Suprapubic skin (tissue), 4 donors: Measurements from ENCODE around the gene VRTN. TPM values are rescaled to one million over a fixed set of nuclear protein-coding genes. Genes with fewer than 3 reads are reported as not detected.

ENCODE experiments used
- DNase-seq, 2 donors: peaks; one replicate each; pipeline ENCODE4 v3.0.0-alpha.2; 2019; ENCODE audit warnings: low spot score in 2 of 2
- H3K27ac ChIP-seq: fragments of 200-600 bp; sonication (generic); one replicate; pipeline ENCODE4 v1.5.1; 2019
- H3K27me3 ChIP-seq: fragments of 200-600 bp; sonication (generic); one replicate; pipeline ENCODE4 v1.5.1; 2019
- H3K36me3 ChIP-seq: fragments of 200-600 bp; sonication (generic); one replicate; pipeline ENCODE4 v1.5.1; 2019
- H3K4me1 ChIP-seq: fragments of 200-600 bp; sonication (generic); one replicate; pipeline ENCODE4 v1.5.1; 2019
- H3K4me3 ChIP-seq: fragments of 200-600 bp; sonication (generic); one replicate; pipeline ENCODE4 v1.5.1; 2019; ENCODE audit warnings: mild to moderate bottlenecking
- H3K9me3 ChIP-seq: fragments of 200-600 bp; sonication (generic); one replicate; pipeline ENCODE4 v1.5.1; 2019
- EP300 ChIP-seq: sonication (generic); formaldehyde crosslinking; IDR thresholded peaks from one replicate; pipeline ENCODE4 v1.6.1; 2017; ENCODE audit warnings: antibody characterized with exemption
- POLR2A ChIP-seq, 2 donors: fragments of 450-650 bp; IDR thresholded peaks; one replicate each; pipeline ENCODE4 v1.6.1; 2017; ENCODE audit warnings: antibody characterized with exemption in 2 of 2, mild to moderate bottlenecking in 2 of 2, moderate library complexity in 2 of 2
- POLR2AphosphoS5 ChIP-seq, 3 donors: sonication (generic); formaldehyde crosslinking; IDR thresholded peaks; one replicate each; pipeline ENCODE4 v1.6.1; 2017; ENCODE audit warnings: antibody characterized with exemption in 3 of 3
- WGBS: methylation state at CpG from one replicate; pipeline ENCODE4 v1.1.5; 2018; 5-methylcytosine and 5-hydroxymethylcytosine counted together
- total RNA-seq, 4 donors: library from RNA; depleted of rRNA; stranded (reverse); fragments of >200 nt; gene quantifications; one replicate each; pipeline ENCODE4 v1.1.0, GENCODE V29; 2016
- TF ChIP-seq, protein P1 (sequence below), 2 donors: fragments of 200-600 bp in 1 of 2; fragments of 450-650 bp in 1 of 2; sonication (generic) in 1 of 2; IDR thresholded peaks; one replicate each; pipeline ENCODE4 v1.5.1; 2016 to 2019; ENCODE audit warnings: antibody characterized with exemption in 2 of 2, mild to moderate bottlenecking in 1 of 2, moderate library complexity in 1 of 2

Gene VRTN
- total RNA-seq, 4 donors from 2014 or later: 0.17 to 0.21 TPM; not detected in 2

DNA sequence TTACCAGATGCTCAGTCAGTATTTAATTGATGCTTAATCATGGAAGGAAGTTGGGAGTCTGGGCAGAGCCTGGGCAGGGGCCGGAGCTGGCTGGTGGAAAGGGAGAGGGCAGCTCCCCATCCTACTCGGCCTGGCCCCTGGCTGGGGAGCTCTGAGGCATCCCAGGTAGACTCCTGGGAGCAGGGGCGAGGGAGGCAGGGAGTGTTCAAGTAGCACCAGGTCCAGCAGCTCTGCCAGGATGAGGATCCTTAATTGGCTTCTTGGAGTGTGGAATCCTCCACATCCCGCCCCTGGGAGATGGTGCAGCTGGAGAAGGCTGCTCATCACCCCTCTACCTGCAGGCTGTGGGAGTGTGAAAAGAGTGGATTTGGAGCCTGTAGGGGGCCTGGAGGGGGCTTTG lies 46.8 kb downstream of the VRTN start:
- H3K27ac ChIP-seq: no peak overlapping the region
- peaks cover 11% of the 10 kb centered on the region for H3K27me3 ChIP-seq
- DNase-seq: peak in 1 of 2 donors; percentile 55
- H3K4me1 ChIP-seq: no peaks in the 10 kb centered on the region
- no peak overlapping the region for H3K4me3 ChIP-seq
- H3K9me3 ChIP-seq: no peaks in the 10 kb centered on the region
- WGBS: 29% methylated on average over 3 of the region's 4 CpGs
- TF ChIP-seq EP300: no peak
- TF ChIP-seq POLR2AphosphoS5 (IDR thresholded peaks at IDR 0.05): no peak
- TF ChIP-seq, protein P1, sequence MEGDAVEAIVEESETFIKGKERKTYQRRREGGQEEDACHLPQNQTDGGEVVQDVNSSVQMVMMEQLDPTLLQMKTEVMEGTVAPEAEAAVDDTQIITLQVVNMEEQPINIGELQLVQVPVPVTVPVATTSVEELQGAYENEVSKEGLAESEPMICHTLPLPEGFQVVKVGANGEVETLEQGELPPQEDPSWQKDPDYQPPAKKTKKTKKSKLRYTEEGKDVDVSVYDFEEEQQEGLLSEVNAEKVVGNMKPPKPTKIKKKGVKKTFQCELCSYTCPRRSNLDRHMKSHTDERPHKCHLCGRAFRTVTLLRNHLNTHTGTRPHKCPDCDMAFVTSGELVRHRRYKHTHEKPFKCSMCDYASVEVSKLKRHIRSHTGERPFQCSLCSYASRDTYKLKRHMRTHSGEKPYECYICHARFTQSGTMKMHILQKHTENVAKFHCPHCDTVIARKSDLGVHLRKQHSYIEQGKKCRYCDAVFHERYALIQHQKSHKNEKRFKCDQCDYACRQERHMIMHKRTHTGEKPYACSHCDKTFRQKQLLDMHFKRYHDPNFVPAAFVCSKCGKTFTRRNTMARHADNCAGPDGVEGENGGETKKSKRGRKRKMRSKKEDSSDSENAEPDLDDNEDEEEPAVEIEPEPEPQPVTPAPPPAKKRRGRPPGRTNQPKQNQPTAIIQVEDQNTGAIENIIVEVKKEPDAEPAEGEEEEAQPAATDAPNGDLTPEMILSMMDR (IDR thresholded peaks at IDR 0.05): no peak
- TF ChIP-seq POLR2A (IDR thresholded peaks at IDR 0.05): no peak
- no peaks in the 10 kb centered on the region for H3K36me3 ChIP-seq

DNA sequence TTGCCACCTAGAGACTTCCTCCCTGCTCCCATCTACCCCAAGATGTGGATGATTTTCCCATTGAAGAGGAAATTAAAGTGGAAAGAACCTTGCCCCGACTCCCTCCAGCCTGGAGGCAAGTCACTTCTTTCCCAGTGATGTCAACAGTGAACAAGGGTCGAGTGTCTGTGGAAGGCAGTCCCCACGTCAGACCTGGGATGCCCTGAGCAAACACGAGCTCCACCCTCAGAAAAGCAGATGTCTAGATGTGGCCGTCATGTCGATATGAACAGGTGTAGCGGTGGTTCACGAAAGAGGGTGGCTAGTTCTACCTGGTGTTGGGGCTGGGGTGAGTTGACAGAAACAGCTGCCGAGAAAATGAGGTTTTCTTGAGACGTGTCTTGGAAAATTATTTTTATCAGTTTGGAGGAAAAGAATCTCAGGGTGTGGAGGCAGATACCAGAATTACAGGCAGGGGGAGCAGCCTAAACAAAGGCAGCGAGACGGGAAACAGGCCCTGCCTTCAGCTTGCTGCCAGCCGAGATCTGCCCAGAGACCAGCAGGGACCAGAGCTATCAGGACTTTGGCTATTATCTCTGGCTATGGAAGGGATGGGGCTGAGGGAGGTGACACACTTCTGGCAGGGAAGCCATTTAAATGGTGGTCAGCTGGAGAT lies 51.9 kb downstream of the VRTN start:
- Histone ChIP-seq H3K9me3 (no peaks in the 10 kb centered on the region), H3K4me1 (peaks cover 15% of the 10 kb centered on the region), H3K4me3 (no peak overlapping the region), H3K27me3 (peaks cover 20% of the 10 kb centered on the region), H3K27ac (no peak overlapping the region), H3K36me3 (no peaks in the 10 kb centered on the region)
- no peak for TF ChIP-seq POLR2A (IDR thresholded peaks at IDR 0.05)
- TF ChIP-seq, protein P1 (IDR thresholded peaks at IDR 0.05): no peak
- TF ChIP-seq POLR2AphosphoS5 (IDR thresholded peaks at IDR 0.05): no peak
- TF ChIP-seq EP300: no peak
- peak in 1 of 2 donors; percentile 44 for DNase-seq
- 56% methylated on average over 13 of the region's 13 CpGs for WGBS

DNA sequence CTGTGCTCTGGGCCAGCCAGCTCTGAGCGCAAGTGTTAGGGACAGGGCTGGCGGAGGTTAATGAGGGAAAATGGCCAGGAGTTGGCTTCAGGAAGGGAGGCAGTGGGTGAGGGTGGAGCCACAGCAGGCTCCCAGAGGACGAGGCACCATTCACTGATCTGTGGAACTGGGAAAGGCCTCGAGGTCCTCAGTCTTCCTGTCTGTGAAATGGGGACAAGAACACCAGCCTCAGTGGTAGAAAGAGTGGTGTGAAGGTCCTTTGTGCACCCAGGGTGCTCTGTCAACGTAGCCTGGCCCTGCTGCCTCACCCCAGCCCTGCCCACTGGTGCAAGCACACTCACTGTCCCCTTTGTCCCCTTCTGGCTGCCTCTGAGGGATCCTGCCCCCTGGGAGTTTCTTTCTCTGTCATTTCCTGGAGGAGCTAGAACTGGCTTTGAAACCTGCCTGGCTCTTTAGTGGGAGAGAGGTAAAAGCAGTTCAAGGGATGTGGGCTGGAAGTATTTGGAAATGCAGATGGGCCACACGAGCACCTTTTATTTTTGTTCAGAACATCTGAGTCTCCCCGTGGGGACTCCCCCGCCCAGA lies 52.7 kb downstream of the VRTN start:
- no peak overlapping the region for H3K27ac ChIP-seq
- H3K4me1 ChIP-seq: peaks cover 15% of the 10 kb centered on the region
- peaks cover 17% of the 10 kb centered on the region for H3K27me3 ChIP-seq
- TF ChIP-seq POLR2A (IDR thresholded peaks at IDR 0.05) (no peak), POLR2AphosphoS5 (IDR thresholded peaks at IDR 0.05) (no peak), EP300 (no peak)
- TF ChIP-seq, protein P1 (IDR thresholded peaks at IDR 0.05): no peak
- 60% methylated on average over 5 of the region's 8 CpGs for WGBS
- no peaks in the 10 kb centered on the region for H3K36me3 ChIP-seq
- DNase-seq: peak in 1 of 2 donors; percentile 45
- H3K4me3 ChIP-seq: peak overlapping the region; percentile 9
- no peaks in the 10 kb centered on the region for H3K9me3 ChIP-seq

DNA sequence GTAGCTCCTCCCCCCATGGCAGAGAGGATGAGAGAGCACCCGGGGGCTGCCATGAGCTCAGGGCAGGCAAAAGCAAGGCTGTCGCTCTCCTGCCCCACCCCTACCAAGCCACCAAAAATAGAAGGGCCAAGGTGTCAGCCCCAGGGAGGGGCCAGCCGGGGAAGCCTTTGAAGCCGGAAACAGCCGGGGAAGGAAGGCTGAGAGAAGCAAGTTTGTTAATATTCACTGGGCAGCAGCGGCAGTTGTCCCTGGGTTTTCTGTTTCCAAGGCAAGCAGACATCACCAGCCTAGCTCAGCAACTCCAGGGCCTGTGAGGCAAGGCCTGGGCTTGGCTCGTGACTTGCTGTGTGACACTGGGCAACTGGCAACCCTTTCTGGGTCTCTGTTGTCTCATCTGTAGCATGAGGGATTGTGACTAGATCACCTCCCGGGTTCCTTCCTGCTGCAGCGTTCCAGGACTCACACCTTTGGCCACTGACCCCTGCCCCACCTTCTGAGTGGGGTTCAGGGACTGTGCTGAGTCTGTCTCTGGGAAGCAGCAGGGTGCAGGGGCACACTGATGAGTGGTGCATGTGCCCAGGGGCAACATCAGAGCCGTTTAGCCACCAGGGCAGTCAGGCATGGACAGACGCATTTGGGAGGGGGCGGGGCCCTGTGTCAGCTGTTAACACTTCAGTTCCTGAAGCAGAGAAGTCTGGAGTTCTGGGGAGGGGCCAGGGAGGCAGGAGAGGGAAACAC lies 53.4 kb downstream of the VRTN start:
- DNase-seq: peak in 1 of 2 donors; percentile 71

DNA sequence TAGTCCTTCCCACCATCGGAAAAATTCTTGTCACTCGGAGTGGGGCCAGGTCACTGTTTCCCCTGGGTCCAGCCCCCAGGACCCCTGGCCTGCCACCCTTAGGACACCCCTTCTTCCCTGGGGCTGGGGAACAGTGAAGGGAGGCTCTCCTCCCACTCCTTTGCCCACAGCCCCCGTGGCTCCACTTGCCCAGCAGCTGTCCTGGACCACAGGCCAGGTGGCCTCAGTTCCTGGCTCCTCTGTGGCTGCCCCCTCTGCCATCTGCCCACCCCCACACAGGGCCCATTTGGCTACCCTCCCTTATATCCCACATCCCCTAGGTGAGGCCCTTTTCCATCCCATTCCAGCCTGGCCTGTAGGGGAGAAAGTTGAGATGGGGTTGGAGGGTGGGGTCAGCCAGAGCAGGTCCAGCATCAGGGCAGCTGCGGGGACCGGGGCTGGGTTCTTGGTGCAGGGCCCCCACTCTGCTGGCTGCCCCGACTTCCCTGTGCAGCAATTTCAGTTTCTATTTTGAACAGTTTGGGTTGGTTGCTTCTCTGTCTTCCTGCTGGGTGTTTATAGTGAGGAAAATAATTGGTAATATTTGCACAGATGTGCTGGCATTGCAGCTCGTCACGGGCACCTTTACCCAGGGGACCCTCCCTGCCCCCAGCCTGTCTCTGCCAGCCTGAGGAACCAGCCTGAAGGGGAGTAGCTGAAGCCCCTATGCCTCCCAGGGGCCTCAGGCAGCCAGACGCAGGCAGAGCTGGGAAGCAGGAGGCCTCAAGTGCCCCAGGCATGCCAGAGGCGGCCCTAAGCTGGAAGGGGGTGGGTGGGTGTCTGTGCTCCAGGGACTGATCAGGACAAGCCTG lies 54.4 kb downstream of the VRTN start:
- H3K4me3 ChIP-seq: no peak overlapping the region
- TF ChIP-seq EP300 (no peak), POLR2A (IDR thresholded peaks at IDR 0.05) (no peak), POLR2AphosphoS5 (IDR thresholded peaks at IDR 0.05) (no peak)
- TF ChIP-seq, protein P1 (IDR thresholded peaks at IDR 0.05): no peak
- H3K27me3 ChIP-seq: peaks cover 17% of the 10 kb centered on the region
- no peak overlapping the region for H3K27ac ChIP-seq
- no peaks in the 10 kb centered on the region for H3K36me3 ChIP-seq
- H3K4me1 ChIP-seq: peaks cover 15% of the 10 kb centered on the region
- H3K9me3 ChIP-seq: no peaks in the 10 kb centered on the region
- 61% methylated on average over 5 of the region's 10 CpGs for WGBS
- peak in 1 of 2 donors; percentile 63 for DNase-seq

More for the DNA sequence above, 53.4 kb downstream of the VRTN start:
- whole genome bisulfite sequencing: 7% methylated on average over 3 of the region's 12 CpGs
- Histone ChIP-seq H3K4me1 (peaks cover 15% of the 10 kb centered on the region), H3K36me3 (no peaks in the 10 kb centered on the region), H3K27me3 (peaks cover 17% of the 10 kb centered on the region), H3K27ac (no peak overlapping the region), H3K4me3 (peak overlapping the region; percentile 9), H3K9me3 (no peaks in the 10 kb centered on the region)
- no peak for TF ChIP-seq POLR2AphosphoS5 (IDR thresholded peaks at IDR 0.05)
